Endothelial cell of umbilical vein (primary cell): ENCODE results near the gene NTNG1. TPM values are rescaled to one million over a fixed set of nuclear protein-coding genes. Genes with fewer than 3 reads are reported as not detected.

Source experiments
- BruUV-seq: library from RNA; stranded (reverse); fragments of 400-500 nt; replicated peaks from 2 replicates; lab custom pipeline; 2021; lab: Mats Ljungman, UMichigan
- CTCF ChIA-PET: fragments of 300-600, 350-600 bp; sonication (Branson Sonifier 250); formaldehyde crosslinking; loops from one replicate; lab custom pipeline; 2021; ENCODE audit warnings: antibody characterized with exemption, inconsistent platforms; lab: Charles Lee
- POLR2A ChIA-PET: fragments of 300-600, 350-600 bp; sonication (Branson Sonifier 250); formaldehyde crosslinking; loops from one replicate; lab custom pipeline; 2021; ENCODE audit warnings: antibody characterized with exemption, inconsistent platforms; lab: Charles Lee
- DNase-seq: peaks from one replicate; pipeline ENCODE4 v3.0.0-alpha.2; 2011; ENCODE audit warnings: low read depth, low spot score
- FAIRE-seq: peaks from 2 replicates; lab custom pipeline; 2011; peaks lifted over from hg19 to GRCh38; lab: Jason Lieb, UNC
- H2AFZ ChIP-seq: 2 replicates; pipeline ENCODE4 v1.6.0; 2012; ENCODE audit warnings: low read depth, low read length, control low read depth, inconsistent platforms
- H3K27ac ChIP-seq: 2 replicates; pipeline ENCODE4 v1.5.1; 2011; ENCODE audit warnings: low read depth, mild to moderate bottlenecking, control low read depth, low read length, moderate library complexity; ENCODE audit not compliant: insufficient read depth
- H3K27me3 ChIP-seq, 2 experiments: 2 replicates each; pipeline versions ENCODE4 v1.6.0 to v1.6.1; 2011; ENCODE audit warnings: low read length in 2 of 2, mixed read lengths in 1 of 2; ENCODE audit not compliant: control insufficient read depth in 2 of 2, insufficient read depth in 2 of 2
- H3K36me3 ChIP-seq, 2 experiments: 2 replicates in 1 of 2; 3 replicates in 1 of 2; pipeline ENCODE4 v1.5.1; 2011; ENCODE audit warnings: low read length in 2 of 2, mild to moderate bottlenecking in 1 of 2, moderate library complexity in 1 of 2; ENCODE audit not compliant: control insufficient read depth in 2 of 2, insufficient read depth in 2 of 2; ENCODE audit errors: extremely low read depth in 1 of 2
- H3K4me1 ChIP-seq: 3 replicates; pipeline ENCODE4 v1.5.1; 2011; ENCODE audit warnings: mild to moderate bottlenecking, low read length; ENCODE audit not compliant: control insufficient read depth, insufficient read depth; ENCODE audit errors: extremely low read depth
- H3K4me2 ChIP-seq: 2 replicates; pipeline ENCODE4 v1.6.1; 2011; ENCODE audit warnings: low read length, control low read depth, mixed read lengths; ENCODE audit not compliant: insufficient read depth
- H3K4me3 ChIP-seq, 3 experiments: fragments of 200-600 bp in 1 of 3; sonication (generic), shearing (Covaris generic) in 1 of 3; replicated peaks in 1 of 3; 2 replicates each; pipeline ENCODE4 v1.5.1; 2011 to 2016; ENCODE audit warnings: control low read depth in 3 of 3, low read length in 3 of 3, mild to moderate bottlenecking in 2 of 3, inconsistent platforms in 1 of 3, low read depth in 1 of 3, moderate library complexity in 1 of 3; ENCODE audit not compliant: insufficient read depth in 1 of 3
- H3K79me2 ChIP-seq: 2 replicates; pipeline ENCODE4 v1.6.0; 2012; ENCODE audit warnings: low read length, inconsistent platforms; ENCODE audit not compliant: control insufficient read depth, insufficient read depth
- H3K9ac ChIP-seq: replicated peaks from 2 replicates; pipeline ENCODE3; 2011; ENCODE audit warnings: low read length, control low read depth; ENCODE audit not compliant: insufficient read depth; ENCODE audit errors: extremely low read depth
- H3K9me1 ChIP-seq: replicated peaks from 3 replicates; pipeline ENCODE4 v1.6.0; 2011; ENCODE audit warnings: mild to moderate bottlenecking, low read length; ENCODE audit not compliant: control insufficient read depth, insufficient read depth; ENCODE audit errors: extremely low read depth
- H3K9me3 ChIP-seq: replicated peaks from 2 replicates; pipeline ENCODE4 v1.5.1; 2012; ENCODE audit warnings: low read length, inconsistent platforms; ENCODE audit not compliant: control insufficient read depth, insufficient read depth
- H4K20me1 ChIP-seq: replicated peaks from 2 replicates; pipeline ENCODE3; 2011; ENCODE audit warnings: mild to moderate bottlenecking, low read length; ENCODE audit not compliant: control insufficient read depth, insufficient read depth; ENCODE audit errors: extremely low read depth
- EZH2 ChIP-seq: IDR thresholded peaks from 2 replicates; pipeline ENCODE4 v1.6.1; 2012; ENCODE audit warnings: borderline replicate concordance, low read depth, mild to moderate bottlenecking, moderate library complexity, low read length, inconsistent platforms; ENCODE audit not compliant: severe bottlenecking
- FOS ChIP-seq: IDR thresholded peaks from 2 replicates; pipeline ENCODE4 v1.6.1; 2011; ENCODE audit warnings: mild to moderate bottlenecking, low read length, moderate library complexity, borderline replicate concordance; ENCODE audit not compliant: insufficient read depth
- GATA2 ChIP-seq: IDR thresholded peaks from 2 replicates; pipeline ENCODE4 v1.7.0; 2011; ENCODE audit warnings: low read depth, mild to moderate bottlenecking, moderate library complexity, mixed read lengths, low read length; ENCODE audit not compliant: insufficient read length, insufficient read depth
- JUN ChIP-seq: IDR thresholded peaks from 2 replicates; pipeline ENCODE4 v1.6.1; 2011; ENCODE audit warnings: borderline replicate concordance, low read depth; ENCODE audit not compliant: insufficient read length, insufficient read depth
- MYC ChIP-seq: IDR thresholded peaks from one replicate; pipeline ENCODE4 v1.6.1; 2011; ENCODE audit warnings: mild to moderate bottlenecking, low read depth, low read length
- POLR2A ChIP-seq: IDR thresholded peaks from 2 replicates; pipeline ENCODE4 v1.6.1; 2012; ENCODE audit warnings: low read depth, mild to moderate bottlenecking, control low read depth, low read length
- POLR2AphosphoS5 ChIP-seq: IDR thresholded peaks from 2 replicates; pipeline ENCODE4 v1.6.1; 2012; ENCODE audit warnings: low read depth, mild to moderate bottlenecking, control low read depth, low read length, moderate library complexity; ENCODE audit not compliant: insufficient read depth
- dilution Hi-C: fragments of 300-500 bp; cut with MboI; formaldehyde crosslinking; loops from one replicate; pipeline ENCODE4 v1.15.0; 2019; ENCODE audit warnings: low sequenced_read_pairs; ENCODE audit not compliant: extremely low pct_ligation_motif_present
- intact Hi-C: fragments of 100-400 bp; cut with micrococcal nuclease; formaldehyde crosslinking; loops from one replicate; pipeline ENCODE4 v1.10.0; 2022
- polyA plus RNA-seq, 4 experiments: library from polyadenylated mRNA; depleted of rRNA in 3 of 4; stranded (reverse) in 3 of 4; unstranded in 1 of 4; fragments of >200 nt; gene quantifications; 2 replicates each; pipeline versions ENCODE4 v1.2.1 to v1.2.3, GENCODE V29; 2011 to 2012; ENCODE audit warnings: missing spikeins in 1 of 4
- total RNA-seq: library from RNA; stranded (reverse); gene quantifications from 2 replicates; pipeline ENCODE4 v1.2.3, GENCODE V29; 2021
- TF ChIP-seq, protein P1 (sequence below): IDR thresholded peaks from 2 replicates; pipeline ENCODE4 v1.6.1; 2011; ENCODE audit not compliant: insufficient read depth, insufficient read length
- TF ChIP-seq, protein P2 (sequence below), 2 donors: IDR thresholded peaks; 1 replicate in 1 of 2; 2 replicates in 1 of 2; pipeline ENCODE4 v1.5.1; 2011; ENCODE audit warnings: low read length in 2 of 2, mild to moderate bottlenecking in 2 of 2, moderate library complexity in 2 of 2, control low read depth in 1 of 2, inconsistent platforms in 1 of 2, low read depth in 1 of 2; ENCODE audit not compliant: insufficient read depth in 1 of 2; ENCODE audit errors: extremely low read depth in 1 of 2

Gene NTNG1
- total and polyA plus RNA-seq, 2 donors (not counting 3 experiments of a cell fraction or from before 2014, with no cell fraction given): not detected

DNA sequence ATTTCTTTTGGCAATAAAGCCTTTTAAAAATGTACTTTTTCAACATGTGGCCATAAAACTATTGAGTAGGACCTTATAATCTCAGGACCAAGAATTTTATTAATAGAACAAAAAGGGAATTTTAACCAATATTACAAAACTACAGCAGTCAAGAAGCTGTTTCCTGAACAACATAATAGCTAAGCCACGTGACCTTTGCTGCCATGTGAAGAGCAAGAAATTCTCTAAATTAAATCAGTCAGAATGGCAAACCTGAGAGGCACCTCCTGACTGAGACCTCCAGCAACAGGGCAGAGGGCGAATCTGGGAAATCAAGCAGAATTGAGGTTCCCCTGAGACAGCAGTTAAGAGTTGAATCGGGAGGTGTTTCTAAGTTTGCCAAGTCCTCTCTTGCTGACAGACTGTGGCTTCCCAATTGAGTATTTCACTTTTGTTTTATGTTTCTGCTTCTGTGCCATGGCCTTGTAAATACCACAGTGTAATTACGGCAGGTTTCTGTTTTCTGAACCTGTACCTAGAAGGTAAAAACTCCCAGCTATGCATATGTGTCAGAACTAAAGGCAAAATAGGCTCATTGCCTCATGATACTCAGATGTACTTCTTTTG is 358.4 kb downstream of the NTNG1 start:
- CTCF ChIA-PET: no interaction called here
- TF ChIP-seq, protein P1, sequence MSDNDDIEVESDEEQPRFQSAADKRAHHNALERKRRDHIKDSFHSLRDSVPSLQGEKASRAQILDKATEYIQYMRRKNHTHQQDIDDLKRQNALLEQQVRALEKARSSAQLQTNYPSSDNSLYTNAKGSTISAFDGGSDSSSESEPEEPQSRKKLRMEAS: no peak
- TF ChIP-seq POLR2AphosphoS5 (no peak), EZH2 (no peak), FOS (no peak), JUN (no peak), MYC (no peak), GATA2 (no peak), POLR2A (no peak)
- TF ChIP-seq, protein P2, sequence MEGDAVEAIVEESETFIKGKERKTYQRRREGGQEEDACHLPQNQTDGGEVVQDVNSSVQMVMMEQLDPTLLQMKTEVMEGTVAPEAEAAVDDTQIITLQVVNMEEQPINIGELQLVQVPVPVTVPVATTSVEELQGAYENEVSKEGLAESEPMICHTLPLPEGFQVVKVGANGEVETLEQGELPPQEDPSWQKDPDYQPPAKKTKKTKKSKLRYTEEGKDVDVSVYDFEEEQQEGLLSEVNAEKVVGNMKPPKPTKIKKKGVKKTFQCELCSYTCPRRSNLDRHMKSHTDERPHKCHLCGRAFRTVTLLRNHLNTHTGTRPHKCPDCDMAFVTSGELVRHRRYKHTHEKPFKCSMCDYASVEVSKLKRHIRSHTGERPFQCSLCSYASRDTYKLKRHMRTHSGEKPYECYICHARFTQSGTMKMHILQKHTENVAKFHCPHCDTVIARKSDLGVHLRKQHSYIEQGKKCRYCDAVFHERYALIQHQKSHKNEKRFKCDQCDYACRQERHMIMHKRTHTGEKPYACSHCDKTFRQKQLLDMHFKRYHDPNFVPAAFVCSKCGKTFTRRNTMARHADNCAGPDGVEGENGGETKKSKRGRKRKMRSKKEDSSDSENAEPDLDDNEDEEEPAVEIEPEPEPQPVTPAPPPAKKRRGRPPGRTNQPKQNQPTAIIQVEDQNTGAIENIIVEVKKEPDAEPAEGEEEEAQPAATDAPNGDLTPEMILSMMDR (IDR thresholded peaks at IDR 0.05; ENCODE audit: extremely low read depth in 1 of 2, insufficient read depth in 1 of 2, low read depth in 1 of 2, low read length in 2 of 2): no peak
- intact Hi-C loops (no loop called here), dilution Hi-C loops (no loop called here)
- Histone ChIP-seq H3K36me3 (no peaks in the 10 kb centered on the region), H3K27ac (no peak overlapping the region), H3K4me1 (no peaks in the 10 kb centered on the region), H2AFZ (no peak overlapping the region), H4K20me1 (no peaks in the 10 kb centered on the region), H3K4me2 (no peak overlapping the region), H3K79me2 (no peaks in the 10 kb centered on the region), H3K4me3 (no peak overlapping the region), H3K27me3 (no peaks in the 10 kb centered on the region), H3K9me1 (no peaks in the 10 kb centered on the region), H3K9ac (no peak overlapping the region), H3K9me3 (no peaks in the 10 kb centered on the region)
- no TSS peak for BruUV-seq
- no peak for DNase-seq
- FAIRE-seq: no peak
- POLR2A ChIA-PET: no interaction called here
